Endodermal cell (in vitro differentiated cells): ENCODE measurements around the gene RAB9B. TPM values are rescaled to one million over a fixed set of nuclear protein-coding genes. Genes with fewer than 3 reads are reported as not detected.

Experiments used
- DNase-seq: peaks from one replicate; pipeline ENCODE4 v3.0.0-alpha.2; 2017
- H3K27ac ChIP-seq: 2 replicates; pipeline ENCODE4 v1.5.1; 2013; ENCODE audit warnings: mild to moderate bottlenecking, low read depth, low read length, moderate library complexity
- H3K27me3 ChIP-seq: 2 replicates; pipeline ENCODE4 v1.6.1; 2013; ENCODE audit warnings: mild to moderate bottlenecking, low read length, moderate library complexity; ENCODE audit not compliant: insufficient read depth, control insufficient read depth, poor library complexity, severe bottlenecking
- H3K36me3 ChIP-seq: 2 replicates; pipeline ENCODE4 v1.7.0; 2013; ENCODE audit warnings: mild to moderate bottlenecking, low read length, moderate library complexity; ENCODE audit not compliant: control insufficient read depth, insufficient read depth
- H3K4me1 ChIP-seq: one replicate; pipeline ENCODE4 v1.7.0; 2013; ENCODE audit warnings: low read length; ENCODE audit not compliant: control insufficient read depth, insufficient read depth
- H3K4me3 ChIP-seq: 2 replicates; pipeline ENCODE4 v1.5.1; 2013; ENCODE audit warnings: mild to moderate bottlenecking, low read length, moderate library complexity
- H3K9ac ChIP-seq: 2 replicates; pipeline ENCODE4 v1.6.1; 2013; ENCODE audit warnings: mild to moderate bottlenecking, low read length, moderate library complexity; ENCODE audit not compliant: poor library complexity, severe bottlenecking; ENCODE audit errors: extremely low read depth
- H3K9me3 ChIP-seq: 2 replicates; pipeline ENCODE4 v1.6.1; 2013; ENCODE audit warnings: mild to moderate bottlenecking, low read length, moderate library complexity; ENCODE audit not compliant: control insufficient read depth
- H3K27ac Mint-ChIP-seq: 2 replicates; pipeline ENCODE4 v1.8.0; 2020; ENCODE audit warnings: mixed read lengths
- H3K27me3 Mint-ChIP-seq: 2 replicates; pipeline ENCODE4 v1.8.0; 2021; ENCODE audit warnings: mild to moderate bottlenecking, mixed read lengths; ENCODE audit not compliant: insufficient read depth
- H3K36me3 Mint-ChIP-seq: 2 replicates; pipeline ENCODE4 v1.8.0; 2020; ENCODE audit warnings: low read depth, mixed read lengths
- H3K4me1 Mint-ChIP-seq: 2 replicates; pipeline ENCODE4 v1.8.0; 2020; ENCODE audit warnings: mixed read lengths
- H3K4me3 Mint-ChIP-seq: 2 replicates; pipeline ENCODE4 v1.8.0; 2020; ENCODE audit warnings: mild to moderate bottlenecking, moderate library complexity, mixed read lengths
- H3K9me3 Mint-ChIP-seq: 2 replicates; pipeline ENCODE4 v1.8.0; 2020; ENCODE audit warnings: mild to moderate bottlenecking, mixed read lengths
- CTCF ChIP-seq: fragments of 200-600 bp; sonication (generic); conservative IDR thresholded peaks from 2 replicates; pipeline ENCODE4 v1.5.0; 2021; ENCODE audit warnings: antibody characterized with exemption, mild to moderate bottlenecking
- WGBS, 2 experiments: methylation state at CpG; one replicate each; pipeline versions ENCODE4 v1.1.5 to v1.1.7; 2013; ENCODE audit warnings: missing lambda C conversion rate in 2 of 2, mixed read lengths in 1 of 2; ENCODE audit not compliant: insufficient coverage in 1 of 2, insufficient read length in 1 of 2; 5-methylcytosine and 5-hydroxymethylcytosine counted together
- total RNA-seq, 2 donors: library from RNA; stranded (reverse); fragmentation: NEBNext Ultra II Directional in 1 of 2; extraction: Animal tissue kit (Norgen Biotek cat#: 25700) in 1 of 2; gene quantifications; 2 replicates in 1 of 2; 3 replicates in 1 of 2; pipeline ENCODE4 v1.2.1, GENCODE V29; 2021

Gene RAB9B
- total RNA-seq, 2 donors from 2014 or later, result 0.42 to 0.64 TPM

- no peak overlapping the region for H3K27ac ChIP-seq
- Mint-ChIP-seq H3K4me3 (no peak overlapping the region), H3K27ac (no peak overlapping the region), H3K4me1 (peaks cover 7% of the 10 kb centered on the region), H3K36me3 (no peaks in the 10 kb centered on the region), H3K27me3 (peaks cover 36% of the 10 kb centered on the region), H3K9me3 (no peaks in the 10 kb centered on the region)
- no peaks in the 10 kb centered on the region for H3K4me1 ChIP-seq
- H3K36me3 ChIP-seq, result no peaks in the 10 kb centered on the region
- H3K27me3 ChIP-seq, result no peaks in the 10 kb centered on the region
- H3K9ac ChIP-seq, result no peak overlapping the region
- no peak for TF ChIP-seq CTCF
- no peak for DNase-seq
- WGBS, 2 experiments, result 82% methylated on average over 3 of the region's 3 CpGs; no CpG with 5 or more reads in 1 of the 2 experiments
- H3K4me3 ChIP-seq, result no peak overlapping the region
- H3K9me3 ChIP-seq, result no peaks in the 10 kb centered on the region
Measured at GRCh38 chrX:103811858-103812257, 20.2 kb downstream of the RAB9B start.

DNA sequence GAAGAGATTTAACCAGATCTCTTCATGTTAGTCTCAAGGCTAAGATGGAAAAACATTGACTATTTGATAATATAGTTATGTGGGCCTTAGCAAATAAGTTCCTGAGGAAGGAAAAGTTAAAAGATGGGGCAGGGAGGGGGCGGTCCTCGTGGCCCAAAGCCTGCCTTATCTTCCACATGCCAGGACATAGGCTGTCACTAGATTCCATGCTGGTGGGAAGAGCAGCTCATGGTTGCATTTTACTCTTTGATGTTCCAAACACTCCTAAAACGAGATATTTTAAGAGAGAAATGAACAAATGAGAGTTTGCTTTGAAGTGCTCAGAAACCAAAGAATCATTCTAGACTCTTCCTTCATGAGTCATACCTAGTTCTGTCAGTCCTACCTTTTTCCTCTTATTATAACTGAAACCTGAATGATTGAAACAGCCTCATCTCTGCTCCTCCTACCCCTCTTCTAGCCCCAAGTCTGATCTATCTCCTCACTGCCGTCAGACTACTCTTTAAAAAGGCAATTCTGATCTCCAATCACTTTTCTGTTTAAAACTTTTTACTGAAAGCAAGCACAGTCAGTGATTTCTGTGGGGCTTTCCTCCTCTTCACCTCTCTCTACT, 25.1 kb downstream of the RAB9B start:
- DNase-seq, result no peak
- Histone ChIP-seq H3K4me3 (no peak overlapping the region), H3K36me3 (no peaks in the 10 kb centered on the region), H3K9me3 (no peaks in the 10 kb centered on the region), H3K27me3 (no peaks in the 10 kb centered on the region), H3K4me1 (no peaks in the 10 kb centered on the region), H3K9ac (no peak overlapping the region), H3K27ac (no peak overlapping the region)
- TF ChIP-seq CTCF, result no peak
- Mint-ChIP-seq H3K27me3 (peaks cover 13% of the 10 kb centered on the region), H3K9me3 (no peaks in the 10 kb centered on the region), H3K27ac (no peak overlapping the region), H3K4me1 (peaks cover 12% of the 10 kb centered on the region), H3K4me3 (no peak overlapping the region), H3K36me3 (no peaks in the 10 kb centered on the region)
- WGBS, 2 experiments, result 80 to 89% methylated on average over 1 to 3 of the region's 4 CpGs

- Mint-ChIP-seq H3K9me3 (no peaks in the 10 kb centered on the region), H3K36me3 (no peaks in the 10 kb centered on the region), H3K4me1 (peaks cover 12% of the 10 kb centered on the region), H3K4me3 (no peak overlapping the region), H3K27ac (no peak overlapping the region), H3K27me3 (peaks cover 19% of the 10 kb centered on the region)
- H3K27ac ChIP-seq, result no peak overlapping the region
- H3K9ac ChIP-seq, result no peak overlapping the region
- H3K27me3 ChIP-seq, result no peaks in the 10 kb centered on the region
- no peaks in the 10 kb centered on the region for H3K9me3 ChIP-seq
- no peak for TF ChIP-seq CTCF
- no peaks in the 10 kb centered on the region for H3K36me3 ChIP-seq
- no peaks in the 10 kb centered on the region for H3K4me1 ChIP-seq
- no peak overlapping the region for H3K4me3 ChIP-seq
- no peak for DNase-seq
Measured at GRCh38 chrX:103805860-103806259, 26.2 kb downstream of the RAB9B start.
